ENCODE data around the gene PGAM5.

The PGAM5 gene

DNA sequence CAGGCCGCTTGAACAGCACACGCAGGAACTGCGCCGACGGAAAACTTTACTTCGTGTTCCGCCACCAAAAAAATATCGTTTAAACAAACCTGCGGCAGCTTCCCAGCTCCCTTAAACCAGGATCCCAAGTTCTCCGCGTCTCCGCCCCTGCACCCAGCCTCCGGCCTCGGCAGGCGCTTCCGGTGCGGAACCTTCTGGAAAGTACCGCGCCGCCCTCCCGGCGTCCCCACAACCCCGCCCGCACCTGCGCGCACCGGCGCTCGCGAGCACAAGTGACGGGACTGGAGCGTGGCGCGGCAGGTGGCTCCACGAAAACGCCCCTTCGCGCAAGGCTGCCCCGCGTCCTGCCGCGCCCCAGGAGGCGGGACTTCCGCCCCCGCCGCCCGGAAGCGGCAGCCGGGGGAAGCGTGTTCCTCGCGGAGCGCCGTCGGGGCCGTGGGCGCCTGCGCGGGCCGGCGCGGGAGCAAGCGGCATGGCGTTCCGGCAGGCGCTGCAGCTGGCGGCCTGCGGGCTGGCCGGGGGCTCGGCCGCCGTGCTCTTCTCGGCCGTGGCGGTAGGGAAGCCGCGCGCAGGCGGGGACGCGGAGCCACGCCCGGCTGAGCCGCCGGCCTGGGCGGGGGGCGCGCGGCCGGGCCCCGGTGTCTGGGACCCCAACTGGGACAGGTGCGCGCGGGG lies at the start of gene PGAM5:
PGAM5 (plus strand) TSS at position 438 of the 675 bp plus-strand sequence; CDS start at position 473, 35 bp downstream.
- peak; percentile 93 for DNase-seq

DNA sequence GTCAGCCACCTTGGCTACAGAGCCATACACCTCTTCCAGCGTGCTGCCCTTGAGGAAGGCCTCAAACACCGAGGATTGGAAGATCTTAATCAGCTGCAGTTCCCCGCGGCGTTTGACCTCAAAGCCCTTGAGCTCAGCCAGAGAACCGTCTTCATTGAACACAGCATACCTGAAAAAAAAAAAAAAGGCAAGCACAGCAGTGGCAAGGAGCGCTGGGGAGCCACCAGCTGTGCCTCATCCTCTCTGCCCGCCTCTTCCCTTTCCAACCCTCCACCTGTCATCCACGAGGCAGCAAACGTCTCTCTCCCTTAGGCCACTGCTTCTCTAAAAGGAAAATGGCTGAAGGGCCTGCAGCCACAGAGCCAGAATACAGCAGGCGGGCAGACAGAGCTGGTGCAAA lies 49.6 kb upstream of the PGAM5 start:
- DNase-seq = no peak

GRCh38 chr12:132661972-132662371 lies 48.7 kb upstream of the PGAM5 start:
- no peak for DNase-seq

- no peak for DNase-seq
Observed at GRCh38 chr12:132662901-132663755, 47.5 kb upstream of the PGAM5 start.

GRCh38 chr12:132664206-132665148 lies 46.2 kb upstream of the PGAM5 start:
- no peak for DNase-seq

DNA sequence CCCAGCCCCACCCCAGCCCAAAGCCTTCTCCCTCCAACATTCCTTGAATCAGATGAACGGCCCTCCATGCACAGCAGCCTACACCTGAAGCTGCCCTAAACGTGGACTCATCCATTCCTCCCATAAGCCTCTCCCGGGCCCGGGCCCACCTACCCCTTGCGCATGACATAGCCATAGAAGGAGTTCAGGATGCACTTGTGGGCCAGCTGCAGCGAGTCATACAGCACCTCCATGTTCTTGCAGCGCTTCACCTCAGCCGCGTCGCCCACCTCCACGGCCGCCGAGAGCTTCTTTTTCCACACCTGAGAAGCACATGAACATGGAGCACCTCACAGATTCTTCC lies 45.5 kb upstream of the PGAM5 start:
- no peak for DNase-seq

DNA sequence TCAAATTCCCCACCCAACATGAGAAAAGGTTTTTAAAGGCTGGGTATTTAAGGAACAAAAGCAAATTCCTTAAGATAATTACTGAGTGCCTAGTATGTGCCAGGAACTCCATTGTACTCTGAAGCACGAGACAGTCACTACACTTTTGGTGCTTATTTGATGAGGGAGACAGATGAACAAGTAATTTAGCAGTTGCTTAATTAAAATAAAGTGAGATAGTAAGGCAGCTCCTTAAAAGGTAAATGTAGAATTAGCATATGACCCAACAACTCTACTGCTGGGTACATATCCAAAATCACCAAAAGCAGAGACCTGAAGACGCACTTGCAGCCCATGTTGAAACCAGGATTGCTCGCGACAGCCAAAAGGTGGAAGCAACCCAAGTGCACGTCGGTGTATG lies 44.8 kb upstream of the PGAM5 start:
- DNase-seq = no peak

GRCh38 chr12:132668191-132669088 lies 42.2 kb upstream of the PGAM5 start:
- DNase-seq = no peak

DNA sequence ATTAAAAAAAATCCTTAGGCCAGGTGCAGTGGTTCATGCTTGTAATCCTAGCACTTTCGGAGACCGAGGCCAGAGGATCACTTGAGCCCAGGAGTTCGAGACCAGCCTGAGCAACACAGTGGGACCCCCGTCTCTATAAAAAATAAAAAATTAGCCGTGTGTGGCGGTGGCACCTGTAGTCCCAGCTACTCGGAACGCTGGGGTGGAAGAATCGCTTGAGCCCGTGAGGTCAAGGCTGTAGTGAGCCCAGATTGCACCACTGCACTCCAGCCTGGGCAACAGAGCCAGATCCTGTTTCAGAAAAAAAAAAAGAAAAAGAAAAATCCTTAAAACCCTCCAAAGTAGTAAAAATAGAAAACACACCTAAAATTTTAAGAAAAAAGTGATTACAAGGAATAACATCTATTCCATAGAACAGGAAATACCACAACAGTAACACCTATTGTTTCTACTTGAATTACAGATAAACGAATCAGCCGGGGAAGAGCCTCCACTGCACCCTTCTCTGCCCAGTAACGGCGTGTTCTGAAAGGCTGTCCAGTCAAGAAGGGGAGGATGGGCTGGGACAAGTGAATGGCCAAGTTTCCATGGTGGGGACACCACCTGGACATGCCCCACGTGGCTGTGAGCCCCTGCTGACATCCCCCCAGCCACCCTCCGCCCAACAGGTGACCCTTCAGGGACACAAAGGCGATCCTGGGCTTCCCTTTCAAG lies 41.3 kb upstream of the PGAM5 start:
- DNase-seq = no peak

DNA sequence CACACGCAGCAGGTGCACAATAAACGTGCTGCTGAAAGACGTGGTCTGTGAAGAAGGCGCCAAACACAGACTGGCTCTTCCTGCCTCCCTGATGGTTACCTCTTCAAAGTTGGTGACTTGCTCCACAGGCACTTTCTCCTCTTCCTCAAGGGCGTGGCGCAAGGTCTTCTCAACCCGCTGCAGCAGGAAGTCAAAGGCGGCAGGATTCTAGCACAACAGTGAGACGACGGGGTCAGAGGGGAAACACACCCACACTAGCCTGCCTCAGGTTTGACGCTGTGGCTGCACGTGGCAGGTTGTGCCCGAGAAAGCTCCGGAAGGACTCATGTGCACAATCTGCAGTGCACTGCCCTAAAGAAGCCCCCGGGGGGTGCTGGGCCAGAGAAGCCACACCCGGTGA lies 38.5 kb upstream of the PGAM5 start:
- no peak for DNase-seq

- DNase-seq = no peak
Observed at GRCh38 chr12:132672678-132673077, 38.0 kb upstream of the PGAM5 start.

DNA sequence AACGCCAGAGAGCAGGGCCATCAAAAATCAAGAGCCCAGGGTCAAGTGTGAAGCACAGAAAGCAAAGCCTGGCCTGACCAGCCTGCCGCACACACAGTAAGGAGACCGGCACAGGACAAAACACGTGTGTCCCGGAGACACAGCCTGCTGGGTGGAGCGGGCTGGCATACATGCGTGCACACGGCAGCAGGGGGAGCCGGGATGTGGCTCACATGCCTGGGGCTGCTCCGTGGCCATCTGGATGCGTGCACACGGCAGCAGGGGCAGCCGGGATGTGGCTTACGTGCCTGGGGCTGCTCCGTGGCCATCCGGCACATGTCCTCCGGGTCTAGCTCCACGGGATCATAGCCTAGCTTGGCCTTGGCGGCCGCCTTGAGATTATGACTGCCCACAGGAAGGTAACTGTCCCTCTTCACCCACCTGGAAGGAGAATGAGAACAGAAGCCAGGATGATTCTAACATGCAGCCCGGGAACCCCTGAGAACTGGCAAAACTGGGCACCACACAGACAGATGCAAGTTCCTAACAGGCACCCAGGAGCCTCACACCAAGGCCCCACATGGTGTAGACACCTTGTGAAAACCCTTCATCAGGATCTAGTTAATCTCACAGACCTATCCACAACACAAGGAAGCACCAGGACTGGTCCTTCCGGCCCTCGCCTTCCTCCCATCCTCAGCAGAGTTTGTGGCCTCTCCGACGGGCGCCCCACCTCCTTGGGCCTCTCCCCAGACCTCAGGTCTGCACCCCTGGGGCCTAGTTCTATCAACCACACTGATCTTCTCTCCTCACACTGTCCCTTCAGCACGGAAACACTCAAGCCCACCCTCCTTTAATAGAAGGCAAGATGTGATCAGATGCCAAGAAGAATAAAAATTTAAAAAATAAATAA lies 37.1 kb upstream of the PGAM5 start:
- DNase-seq = no peak

DNA sequence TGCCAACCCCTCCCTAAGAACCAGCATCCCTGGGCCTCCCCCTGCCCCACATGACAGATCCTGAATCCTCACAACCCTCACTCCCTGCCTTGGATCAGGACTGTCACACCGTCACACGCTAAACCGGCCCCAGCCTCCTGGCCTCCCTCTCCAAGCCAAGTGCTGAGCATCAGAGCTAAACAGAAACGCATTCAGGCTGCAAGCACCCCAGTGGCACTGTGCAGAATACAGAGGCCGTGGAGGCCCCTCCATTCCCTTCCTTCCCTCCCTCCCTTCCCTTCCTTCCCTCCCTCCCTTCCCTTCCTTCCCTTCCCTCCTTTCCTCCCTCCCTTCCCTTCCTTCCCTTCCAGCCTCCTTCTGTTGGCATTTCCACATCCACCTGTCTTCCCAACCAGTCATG lies 36.1 kb upstream of the PGAM5 start:
- no peak for DNase-seq

DNA sequence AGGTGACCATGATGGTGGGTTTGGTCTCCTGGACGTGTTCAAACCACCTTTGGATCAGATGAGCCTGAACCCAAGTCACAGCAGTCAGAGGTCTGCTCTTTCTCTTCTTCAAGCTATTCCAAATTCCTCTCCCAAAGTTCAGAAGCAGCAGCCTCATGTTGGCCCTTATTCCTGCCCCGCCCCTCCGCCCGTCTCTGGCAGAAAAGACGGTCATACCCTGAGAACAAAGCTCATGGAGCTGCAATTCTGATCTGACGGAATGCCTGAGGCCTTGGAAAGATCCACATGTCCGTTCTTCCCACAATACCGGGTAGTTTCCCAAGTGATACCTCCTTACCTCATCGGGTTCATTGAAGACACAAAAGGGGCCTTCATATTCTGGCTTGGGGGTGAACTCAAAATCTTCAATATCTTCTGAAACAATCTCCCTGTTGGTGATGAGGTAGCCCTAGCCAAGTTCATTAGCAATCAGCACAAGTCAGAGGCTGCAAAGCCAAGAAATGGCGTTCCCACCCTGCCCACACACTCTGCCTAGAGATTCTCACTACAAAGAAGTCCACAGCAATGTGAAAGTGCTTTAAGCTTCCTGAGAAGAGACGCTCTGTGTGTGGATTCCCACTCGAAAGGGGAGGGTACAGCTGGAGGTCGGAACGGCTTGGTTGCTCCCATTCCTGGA lies 34.7 kb upstream of the PGAM5 start:
- DNase-seq = no peak

DNA sequence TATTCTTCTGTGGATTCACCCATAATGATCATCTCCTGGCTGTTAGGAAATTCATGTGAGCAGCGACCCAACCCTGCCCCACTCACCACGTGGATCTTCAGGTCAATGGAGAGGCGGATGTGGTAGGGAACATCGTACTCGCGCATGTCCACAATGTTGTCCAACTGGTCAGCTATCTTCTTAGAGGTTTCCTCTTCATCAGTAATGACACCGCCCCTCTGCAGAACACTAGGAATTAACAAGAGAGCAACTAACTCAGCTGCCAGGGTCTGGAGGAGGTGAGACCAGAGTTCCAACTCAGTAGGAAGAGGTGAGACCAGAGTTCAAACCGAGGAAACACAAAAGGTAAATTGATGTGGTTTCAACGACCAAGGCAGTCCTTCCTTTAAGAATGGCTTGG lies 33.1 kb upstream of the PGAM5 start:
- no peak for DNase-seq

GRCh38 chr12:132685400-132685799 lies 25.2 kb upstream of the PGAM5 start:
- DNase-seq = no peak

- no peak for DNase-seq
Observed at GRCh38 chr12:132686825-132687210, 23.8 kb upstream of the PGAM5 start.

DNA sequence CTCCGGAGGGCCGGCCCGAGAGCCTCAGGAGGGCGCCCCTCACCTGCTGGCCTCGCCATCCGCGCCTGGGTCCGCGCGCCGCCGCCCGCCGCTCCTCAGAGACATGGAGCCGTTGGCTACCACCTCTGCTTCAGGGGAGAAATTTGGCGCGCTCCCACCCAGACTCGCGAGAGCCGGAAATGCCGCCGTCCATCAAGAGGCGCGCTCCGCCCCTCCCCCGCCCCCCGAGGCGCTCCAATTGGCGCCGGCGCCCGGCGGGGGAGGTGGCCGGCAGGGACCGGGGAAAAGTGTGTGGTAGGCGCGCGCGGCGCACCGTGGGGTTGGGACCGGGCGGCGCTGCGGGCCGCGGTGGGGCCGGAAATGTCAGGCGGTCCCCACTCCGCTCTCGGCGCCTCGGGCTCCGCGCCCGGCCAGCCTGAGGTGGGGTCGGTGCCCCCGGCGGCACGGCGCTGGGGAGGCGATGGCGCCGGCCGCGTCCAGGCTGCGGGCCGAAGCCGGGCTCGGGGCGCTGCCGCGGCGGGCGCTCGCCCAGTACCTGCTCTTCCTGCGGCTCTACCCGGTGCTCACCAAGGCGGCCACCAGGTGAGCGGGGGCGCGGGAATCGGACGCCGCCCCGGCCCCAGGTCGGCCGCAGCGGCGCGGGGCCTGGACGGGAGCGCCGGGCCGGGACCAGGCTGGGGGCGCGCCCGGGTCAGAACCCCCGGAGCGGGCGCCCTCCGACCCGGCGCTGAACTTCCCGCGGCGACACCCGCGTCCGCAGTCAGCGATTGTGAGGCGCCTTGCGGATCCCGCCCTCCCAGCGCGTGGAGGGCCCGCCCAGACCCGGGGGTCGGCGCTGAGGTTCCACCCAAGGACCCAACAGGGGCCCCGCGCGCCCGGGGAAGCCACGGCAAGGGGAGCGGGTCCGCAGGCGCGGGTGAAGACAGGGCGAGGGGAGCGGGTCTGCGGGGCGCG lies 23.2 kb upstream of the PGAM5 start, which contains the start of the genes POLE and PXMP2:
POLE (minus strand) TSS at position 132 of the 954 bp plus-strand sequence; CDS start at position 105, 27 bp downstream.
PXMP2 (plus strand) TSS at position 377 of the 954 bp plus-strand sequence; CDS start at position 461, 84 bp downstream.
- peak; percentile 87 for DNase-seq

Measured in activated CD4-positive, CD25-positive, alpha-beta regulatory T cell treated with anti-CD3 and anti-CD28 coated beads, Interleukin-2, amount 50 U/mL, for 72 hours (primary cell).